ENCODE measurements around the gene MYBPC3. TPM values are rescaled to one million over a fixed set of nuclear protein-coding genes. Genes with fewer than 3 reads are reported as not detected.

MYBPC3 gene
- polyA plus RNA-seq, 4 donors, result 0.04 to 0.13 (median 0.11) TPM

DNA sequence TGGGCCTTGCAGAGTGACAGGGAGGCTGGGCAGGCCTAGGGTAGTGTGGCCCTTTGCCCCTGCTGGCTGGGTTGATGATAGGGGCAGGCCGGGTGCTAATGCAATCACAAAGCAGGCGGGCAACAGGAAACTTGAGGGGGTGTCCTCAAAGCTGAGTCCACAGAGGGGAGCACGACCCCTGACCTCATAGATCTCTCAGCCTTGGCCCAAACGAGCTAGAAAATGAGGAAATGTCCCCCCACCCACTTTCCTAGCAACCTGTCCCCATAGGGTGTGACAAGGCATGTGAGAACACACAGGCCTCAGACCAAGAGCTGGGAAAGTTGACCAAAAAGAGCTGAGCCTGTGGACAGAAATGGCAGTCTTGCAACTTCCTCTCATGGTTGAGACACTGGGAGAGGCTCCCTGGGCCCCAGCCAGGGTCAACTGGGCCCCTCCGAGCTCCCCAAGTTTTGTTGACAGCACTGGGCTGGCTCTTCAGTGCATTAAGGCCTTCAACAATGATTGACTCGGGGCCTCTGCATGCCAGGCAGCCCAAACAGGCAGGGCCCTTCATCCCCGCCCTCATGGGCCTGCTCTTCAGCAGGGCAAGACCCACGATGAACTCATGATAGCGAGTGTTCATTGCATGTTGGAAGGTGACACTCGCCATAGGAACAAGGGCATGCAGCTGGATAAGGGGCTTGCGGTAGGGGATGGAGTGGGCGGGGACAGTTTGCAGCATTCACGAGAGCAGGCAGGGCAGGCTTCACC is 35.6 kb upstream of the MYBPC3 start:
- no peak for DNase-seq (ENCODE audit: low read depth in 4 of 4, low spot score in 3 of 4)

- DNase-seq (ENCODE audit: low read depth in 4 of 4, low spot score in 3 of 4), result no peak
Measured at GRCh38 chr11:47384498-47384897, 32.0 kb upstream of the MYBPC3 start.

GRCh38 chr11:47383071-47383470 is 30.6 kb upstream of the MYBPC3 start:
- DNase-seq (ENCODE audit: low read depth in 4 of 4, low spot score in 3 of 4), result no peak

DNA sequence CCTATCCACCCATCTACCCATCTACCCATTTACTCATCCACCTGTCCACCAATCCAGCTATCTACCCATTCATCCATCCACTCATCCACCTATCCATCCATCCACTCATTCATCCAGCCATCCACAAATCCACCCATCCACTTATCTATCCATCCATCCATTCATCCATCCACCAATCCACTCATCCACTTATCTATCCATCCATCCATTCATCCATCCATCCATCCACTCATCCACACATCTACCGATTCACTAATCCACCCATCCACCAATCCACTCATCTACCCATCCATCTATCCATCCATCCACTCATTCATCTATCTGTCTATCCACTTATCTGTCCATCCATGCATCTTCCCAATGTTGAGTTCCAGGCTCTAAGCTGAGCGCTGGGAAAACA is 27.6 kb upstream of the MYBPC3 start:
- DNase-seq (ENCODE audit: low read depth in 4 of 4, low spot score in 3 of 4), result no peak

DNA sequence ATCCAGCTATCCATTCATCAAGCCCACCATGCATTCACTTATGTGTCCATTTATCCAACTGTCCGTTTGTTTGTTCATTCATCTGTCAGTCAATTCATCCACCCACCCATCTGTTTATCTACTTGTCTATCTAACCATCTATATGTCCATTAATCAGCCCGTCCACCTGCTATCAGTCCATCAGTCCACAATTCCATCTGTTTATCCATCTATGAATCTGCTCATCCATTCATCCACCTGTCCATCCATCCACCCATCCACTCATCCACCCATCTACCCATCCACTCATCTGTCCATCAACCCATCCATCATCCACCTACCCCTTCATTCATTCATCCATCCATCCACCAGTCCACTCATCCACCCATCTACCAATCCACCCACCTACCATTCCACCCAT is 26.8 kb upstream of the MYBPC3 start:
- no peak for DNase-seq (ENCODE audit: low read depth in 4 of 4, low spot score in 3 of 4)

DNA sequence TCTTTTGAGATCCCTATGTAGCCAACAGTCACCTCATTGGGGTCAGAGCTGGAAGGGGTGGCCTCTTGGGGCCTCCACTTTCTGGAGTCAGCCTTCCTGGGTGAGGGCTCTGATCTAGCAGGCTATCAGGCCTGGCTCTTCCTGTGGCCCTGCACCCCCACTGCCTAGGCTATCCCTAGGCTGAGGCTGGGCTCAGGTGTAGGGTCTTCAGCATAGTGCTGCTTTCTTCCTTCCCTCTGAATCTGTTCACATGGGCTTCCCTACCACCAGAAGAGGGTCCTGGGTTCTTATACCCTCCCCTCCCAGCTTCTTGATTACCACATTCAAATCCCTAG is 26.3 kb upstream of the MYBPC3 start:
- DNase-seq (ENCODE audit: low read depth in 4 of 4, low spot score in 3 of 4), result no peak

GRCh38 chr11:47378010-47378835 is 25.7 kb upstream of the MYBPC3 start, which contains the start of gene SPI1:
TSS of gene SPI1 (minus strand) at chr11:47378547. CDS start at chr11:47378353, 194 bp downstream.
- no peak for DNase-seq (ENCODE audit: low read depth in 4 of 4, low spot score in 3 of 4)

DNA sequence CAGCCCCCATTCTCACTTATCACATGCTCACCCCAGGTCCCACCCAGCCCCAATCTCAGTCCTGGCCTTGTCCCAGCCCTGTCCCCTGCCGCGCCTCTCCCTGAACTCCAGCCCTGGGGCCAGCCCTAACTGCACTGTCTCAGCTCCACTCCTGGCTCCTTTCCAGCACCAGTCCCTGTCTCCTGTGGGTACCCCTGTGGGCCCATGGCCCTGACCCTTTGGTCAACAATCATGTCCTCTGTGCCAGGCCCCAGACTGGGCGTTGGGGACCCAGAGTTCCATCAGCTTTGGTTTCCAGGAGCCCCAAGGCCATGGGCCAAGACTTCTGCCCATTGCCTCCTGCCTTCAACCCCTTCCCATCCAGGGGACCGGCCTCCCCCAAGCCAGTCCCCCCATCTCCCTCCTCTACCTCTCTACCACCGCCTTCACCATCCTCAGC is 25.1 kb upstream of the MYBPC3 start:
- DNase-seq (ENCODE audit: low read depth in 4 of 4, low spot score in 3 of 4), result no peak

DNA sequence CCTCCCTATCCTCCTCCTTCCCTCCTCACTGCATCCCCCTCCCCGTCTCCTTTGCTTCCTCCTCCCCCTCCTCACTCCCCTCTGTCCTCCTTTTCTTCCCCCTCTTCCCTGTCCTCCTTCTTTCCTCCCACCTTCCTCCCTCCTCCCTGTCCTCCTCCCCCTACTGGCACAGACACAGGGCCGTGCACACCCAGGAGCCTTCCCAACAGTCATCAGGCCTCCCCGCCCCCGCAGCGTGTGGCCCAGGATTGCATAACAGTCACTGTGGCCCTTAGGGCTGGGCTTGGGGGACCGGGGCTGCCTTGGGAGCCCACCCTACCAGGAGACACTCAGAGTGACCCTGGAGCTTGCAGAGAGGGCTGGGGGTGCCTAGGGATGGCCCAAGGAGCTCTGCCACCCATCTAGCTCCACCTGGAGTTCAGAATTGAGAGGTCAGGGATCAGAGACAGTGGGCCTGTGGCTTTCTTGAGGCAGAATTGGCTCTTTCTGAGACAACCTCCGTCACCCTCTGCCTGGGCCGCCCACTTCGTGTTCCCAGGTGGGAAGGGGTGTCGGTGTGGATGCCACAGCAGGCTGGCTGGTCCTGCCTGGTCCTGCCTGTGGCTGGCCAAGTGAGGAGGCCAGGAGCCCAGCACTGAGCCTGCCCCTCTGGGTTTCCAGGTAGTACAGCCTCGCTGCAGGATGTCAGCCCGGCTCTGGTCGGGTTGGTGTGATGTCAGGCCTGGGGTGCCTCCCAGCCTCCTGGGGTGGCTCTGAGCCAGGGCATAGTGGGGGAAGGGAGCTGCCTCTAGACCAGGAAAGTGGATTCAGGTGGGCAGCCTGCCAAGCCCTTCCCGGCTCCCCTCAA is 24.2 kb upstream of the MYBPC3 start:
- no peak for DNase-seq (ENCODE audit: low read depth in 4 of 4, low spot score in 3 of 4)

DNA sequence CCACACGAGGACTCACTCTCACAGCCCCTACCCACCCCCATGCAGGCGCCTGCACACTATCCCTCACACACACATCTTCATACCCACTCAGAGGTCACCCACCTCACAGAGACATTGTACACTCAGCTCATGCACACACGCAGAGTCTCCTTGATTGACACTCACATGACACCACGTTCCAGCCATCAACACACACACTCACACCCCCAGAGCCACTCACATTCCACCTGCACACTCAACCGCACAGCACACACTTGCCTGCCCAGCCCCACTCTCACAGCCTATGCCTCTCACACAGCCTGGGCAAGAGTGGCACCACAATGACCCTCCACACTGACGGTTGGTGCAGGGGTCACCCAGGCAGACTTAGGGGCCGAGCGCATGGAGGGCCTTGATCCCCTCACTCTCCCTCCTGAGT is 23.6 kb upstream of the MYBPC3 start:
- DNase-seq (ENCODE audit: low read depth in 4 of 4, low spot score in 3 of 4), result no peak

DNA sequence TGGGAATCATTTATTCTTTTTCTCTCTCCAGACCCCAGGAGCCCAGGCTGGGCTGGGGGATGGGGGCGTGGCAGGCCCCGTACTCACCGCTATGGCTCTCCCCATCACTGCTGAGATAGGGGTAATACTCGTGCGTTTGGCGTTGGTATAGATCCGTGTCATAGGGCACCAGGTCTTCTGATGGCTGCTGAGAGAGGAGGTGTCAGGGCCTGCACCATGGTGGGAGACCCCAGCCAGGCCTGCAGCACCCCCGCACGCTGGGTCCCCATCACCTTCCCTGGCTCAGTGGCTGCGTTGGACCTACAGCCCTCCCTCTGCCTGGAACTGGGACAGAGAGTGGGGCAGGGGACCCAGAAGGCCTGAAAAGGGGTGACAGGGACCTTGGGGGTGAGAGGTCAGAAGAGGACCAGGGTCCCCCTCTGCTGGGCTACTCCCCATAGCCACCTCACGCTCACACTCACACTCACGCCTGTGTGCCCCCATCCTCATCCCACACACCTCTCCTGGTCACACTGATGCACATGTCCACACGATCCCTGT is 23.1 kb upstream of the MYBPC3 start:
- DNase-seq (ENCODE audit: low read depth in 4 of 4, low spot score in 3 of 4), result no peak

- no peak for DNase-seq (ENCODE audit: low read depth in 4 of 4, low spot score in 3 of 4)
Measured at GRCh38 chr11:47375020-47375419, 22.5 kb upstream of the MYBPC3 start.

GRCh38 chr11:47374720-47375019 is 22.2 kb upstream of the MYBPC3 start:
- DNase-seq (ENCODE audit: low read depth in 4 of 4, low spot score in 3 of 4), result no peak

DNA sequence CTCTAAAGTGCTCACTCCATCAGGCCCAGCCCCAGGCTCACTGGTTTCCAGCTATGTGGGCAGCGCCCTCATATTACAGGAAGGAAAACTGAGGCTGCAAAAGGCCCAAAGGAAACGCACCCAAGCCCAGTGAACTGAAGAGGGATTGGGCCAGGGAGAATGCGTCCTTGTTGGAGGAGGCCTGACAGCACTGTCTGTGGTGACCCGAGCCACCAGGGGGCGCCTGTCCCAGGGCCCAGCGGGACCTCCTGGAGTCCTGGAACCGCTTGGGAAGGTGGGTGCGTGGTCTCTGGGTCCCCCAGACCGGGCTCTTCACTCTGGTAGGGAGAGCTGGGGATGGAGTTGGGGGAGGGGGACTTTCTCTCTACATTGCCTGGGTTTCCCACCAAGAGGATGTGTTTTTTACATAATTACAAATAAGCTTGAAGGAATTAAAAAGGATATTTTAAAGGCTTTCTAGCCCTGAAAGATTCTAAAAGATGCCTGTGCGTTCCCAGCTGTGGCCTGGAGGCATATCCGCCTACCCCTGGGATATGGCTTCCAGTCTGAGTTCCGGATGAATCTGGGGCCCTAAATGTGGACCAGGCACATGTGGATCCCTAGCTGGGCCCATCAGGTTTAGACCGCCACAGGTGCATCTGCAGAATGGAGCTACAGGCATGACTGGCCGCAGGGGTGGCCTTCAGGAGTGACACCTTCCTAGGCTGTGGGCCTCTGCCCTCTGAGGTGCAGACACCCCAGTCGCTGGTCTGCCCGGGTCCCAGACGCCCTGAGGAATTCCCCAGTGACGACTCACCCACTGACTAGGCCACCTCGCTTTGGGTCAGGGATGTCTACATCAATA is 21.6 kb upstream of the MYBPC3 start:
- peak in 1 of 4 donors; percentile 69 for DNase-seq (ENCODE audit: low read depth in 4 of 4, low spot score in 3 of 4)

DNA sequence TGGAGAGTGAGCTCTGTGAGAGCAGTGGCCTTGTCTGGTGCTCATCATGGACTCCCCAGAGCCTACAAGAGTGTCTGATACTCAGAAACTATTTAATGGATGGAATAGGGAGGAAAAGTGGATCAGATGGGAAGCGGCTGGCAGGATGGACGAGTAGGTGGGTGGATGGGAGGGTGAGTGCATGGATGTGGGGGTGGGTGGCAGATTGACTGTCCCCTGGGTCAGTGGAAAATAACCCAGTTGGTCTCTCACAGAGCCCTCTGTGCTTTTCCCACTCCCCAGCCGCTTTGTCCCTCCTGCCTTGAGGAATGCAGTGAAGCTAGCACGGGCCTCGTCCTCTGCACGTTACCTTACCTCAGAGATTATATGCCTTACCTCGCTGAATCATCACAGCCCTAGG is 19.9 kb upstream of the MYBPC3 start:
- DNase-seq (ENCODE audit: low read depth in 4 of 4, low spot score in 3 of 4), result no peak

- DNase-seq (ENCODE audit: low read depth in 4 of 4, low spot score in 3 of 4), result no peak
Measured at GRCh38 chr11:47369676-47370075, 17.2 kb upstream of the MYBPC3 start.

DNA sequence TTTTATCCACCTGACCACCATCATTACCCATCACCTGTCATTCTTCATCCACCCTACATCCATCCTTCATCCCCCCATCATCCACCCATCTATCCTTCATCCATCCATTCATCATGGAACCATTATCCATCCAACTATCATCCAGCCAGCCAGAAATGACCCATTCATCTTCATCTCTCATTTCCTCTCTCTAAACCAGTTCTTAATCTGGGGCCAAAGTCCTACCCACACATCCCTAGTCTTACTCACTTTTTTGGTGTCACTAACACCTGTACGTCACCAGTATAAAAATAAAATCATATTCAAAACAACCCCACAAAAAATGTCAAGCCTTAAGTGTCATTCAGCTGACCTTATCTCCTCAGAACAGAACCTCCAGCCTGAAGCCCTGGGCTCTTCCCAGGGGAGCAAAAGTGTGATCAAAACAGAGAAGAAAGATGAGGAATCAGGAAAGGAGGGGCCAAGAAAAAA is 13.6 kb upstream of the MYBPC3 start:
- DNase-seq (ENCODE audit: low read depth in 4 of 4, low spot score in 3 of 4), result no peak

- no peak for DNase-seq (ENCODE audit: low read depth in 4 of 4, low spot score in 3 of 4)
Measured at GRCh38 chr11:47361419-47361818, 8.9 kb upstream of the MYBPC3 start.

- no peak for DNase-seq (ENCODE audit: low read depth in 4 of 4, low spot score in 3 of 4)
Measured at GRCh38 chr11:47360341-47360740, 7.8 kb upstream of the MYBPC3 start.

DNA sequence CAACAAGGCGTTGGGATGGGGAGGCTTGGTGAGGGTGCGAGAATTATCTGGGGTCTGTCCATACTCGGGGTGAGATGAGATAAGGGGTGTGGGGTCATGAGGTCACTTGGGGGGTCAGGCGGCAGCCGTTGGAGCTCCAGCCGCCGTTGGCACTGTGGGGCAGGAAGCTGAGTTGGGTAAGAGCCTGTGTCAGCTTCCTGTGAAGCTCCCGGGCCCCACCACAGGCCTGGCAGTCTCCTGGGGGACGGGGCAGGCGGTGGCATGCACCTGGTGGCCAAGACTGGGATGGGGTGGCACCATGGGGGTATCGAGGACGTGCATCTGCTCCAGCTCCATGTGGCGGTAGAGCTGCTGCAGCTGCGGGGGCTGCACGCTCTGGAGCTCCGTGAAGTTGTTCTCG is 7.1 kb upstream of the MYBPC3 start:
- DNase-seq (ENCODE audit: low read depth in 4 of 4, low spot score in 3 of 4), result no peak

Measured in right renal pelvis (tissue), 4 donors.